ENCODE results near the gene RPS27. TPM values are rescaled to one million over a fixed set of nuclear protein-coding genes. Genes with fewer than 3 reads are reported as not detected.

RPS27 gene
- total and polyA plus RNA-seq, 2 donors: 3,498 to 10,997 TPM

GRCh38 chr1:153954826-153955225 lies 35.7 kb upstream of the RPS27 start:
- Histone ChIP-seq H3K4me3 (ENCODE audit: low read depth, low read length) (no peak overlapping the region), H3K27ac (ENCODE audit: low read depth) (no peak overlapping the region), H3K4me1 (ENCODE audit: insufficient read depth) (peaks cover 5% of the 10 kb centered on the region), H3K36me3 (ENCODE audit: insufficient read depth) (no peaks in the 10 kb centered on the region)
- DNase-seq (ENCODE audit: extremely low spot score): no peak
- WGBS: 93% methylated on average over 10 of the region's 10 CpGs

GRCh38 chr1:153956997-153957715 lies 33.4 kb upstream of the RPS27 start:
- Histone ChIP-seq H3K4me3 (ENCODE audit: low read depth, low read length) (peak overlapping the region; percentile 75), H3K36me3 (ENCODE audit: insufficient read depth) (no peaks in the 10 kb centered on the region), H3K27ac (ENCODE audit: low read depth) (no peak overlapping the region), H3K4me1 (ENCODE audit: insufficient read depth) (peaks cover 5% of the 10 kb centered on the region)
- no peak for DNase-seq (ENCODE audit: extremely low spot score)
- 30% methylated on average over 6 of the region's 6 CpGs for WGBS

GRCh38 chr1:153957744-153958110 lies 32.8 kb upstream of the RPS27 start:
- WGBS: 0% methylated on average over 13 of the region's 13 CpGs
- H3K4me1 ChIP-seq (ENCODE audit: insufficient read depth): peaks cover 5% of the 10 kb centered on the region
- no peak for DNase-seq (ENCODE audit: extremely low spot score)
- peak overlapping the region; percentile 87 for H3K27ac ChIP-seq (ENCODE audit: low read depth)
- H3K4me3 ChIP-seq (ENCODE audit: low read depth, low read length): peak overlapping the region; percentile 75
- no peaks in the 10 kb centered on the region for H3K36me3 ChIP-seq (ENCODE audit: insufficient read depth)

- DNase-seq (ENCODE audit: extremely low spot score): peak; percentile 98
- Histone ChIP-seq H3K27ac (ENCODE audit: low read depth) (peak within 1 kb of the TSS; percentile 87), H3K4me1 (ENCODE audit: insufficient read depth) (peaks cover 5% of the 10 kb centered on the region), H3K4me3 (ENCODE audit: low read depth, low read length) (peak within 1 kb of the TSS; percentile 75), H3K36me3 (ENCODE audit: insufficient read depth) (no peaks in the 10 kb centered on the region)
- under 1% methylated on average over 75 of the region's 75 CpGs for WGBS
Observed at GRCh38 chr1:153958111-153958960, 32.2 kb upstream of the RPS27 start, which contains the start of gene CRTC2. TSS of gene CRTC2 (minus strand) at chr1:153958612. CDS start at chr1:153958497, 115 bp downstream.

- 10% methylated on average over 4 of the region's 4 CpGs for WGBS
- H3K27ac ChIP-seq (ENCODE audit: low read depth): no peak overlapping the region
- H3K4me3 ChIP-seq (ENCODE audit: low read depth, low read length): no peak overlapping the region
- H3K4me1 ChIP-seq (ENCODE audit: insufficient read depth): peaks cover 5% of the 10 kb centered on the region
- no peak for DNase-seq (ENCODE audit: extremely low spot score)
- no peaks in the 10 kb centered on the region for H3K36me3 ChIP-seq (ENCODE audit: insufficient read depth)
Observed at GRCh38 chr1:153958961-153959260, 31.7 kb upstream of the RPS27 start.

GRCh38 chr1:153959454-153959853 lies 31.1 kb upstream of the RPS27 start:
- H3K4me3 ChIP-seq (ENCODE audit: low read depth, low read length): no peak overlapping the region
- no peak for DNase-seq (ENCODE audit: extremely low spot score)

GRCh38 chr1:153960206-153960605 lies 30.4 kb upstream of the RPS27 start:
- H3K4me3 ChIP-seq (ENCODE audit: low read depth, low read length): no peak overlapping the region
- H3K4me1 ChIP-seq (ENCODE audit: insufficient read depth): peaks cover 5% of the 10 kb centered on the region
- H3K36me3 ChIP-seq (ENCODE audit: insufficient read depth): no peaks in the 10 kb centered on the region
- H3K27ac ChIP-seq (ENCODE audit: low read depth): no peak overlapping the region
- 95% methylated on average over 11 of the region's 11 CpGs for WGBS
- no peak for DNase-seq (ENCODE audit: extremely low spot score)

More at GRCh38 chr1:153959454-153959853, 31.1 kb upstream of the RPS27 start:
- Histone ChIP-seq H3K36me3 (ENCODE audit: insufficient read depth) (no peaks in the 10 kb centered on the region), H3K4me1 (ENCODE audit: insufficient read depth) (peaks cover 5% of the 10 kb centered on the region), H3K27ac (ENCODE audit: low read depth) (no peak overlapping the region)
- 53% methylated on average over 3 of the region's 3 CpGs for WGBS

- Histone ChIP-seq H3K4me3 (ENCODE audit: low read depth, low read length) (no peak overlapping the region), H3K36me3 (ENCODE audit: insufficient read depth) (no peaks in the 10 kb centered on the region), H3K27ac (ENCODE audit: low read depth) (no peak overlapping the region), H3K4me1 (ENCODE audit: insufficient read depth) (peaks cover 3% of the 10 kb centered on the region)
- 70% methylated on average over 4 of the region's 4 CpGs for WGBS
- DNase-seq (ENCODE audit: extremely low spot score): no peak
Observed at GRCh38 chr1:153961421-153961820, 29.1 kb upstream of the RPS27 start.

- Histone ChIP-seq H3K36me3 (ENCODE audit: insufficient read depth) (no peaks in the 10 kb centered on the region), H3K4me3 (ENCODE audit: low read depth, low read length) (peak overlapping the region; percentile 64), H3K27ac (ENCODE audit: low read depth) (peak overlapping the region; percentile 90), H3K4me1 (ENCODE audit: insufficient read depth) (no peaks in the 10 kb centered on the region)
- no peak for DNase-seq (ENCODE audit: extremely low spot score)
- WGBS: 35% methylated on average over 16 of the region's 16 CpGs
Observed at GRCh38 chr1:153962088-153963029, 28.2 kb upstream of the RPS27 start.

- peak; percentile 98 for DNase-seq (ENCODE audit: extremely low spot score)
- H3K36me3 ChIP-seq (ENCODE audit: insufficient read depth): no peaks in the 10 kb centered on the region
- H3K4me1 ChIP-seq (ENCODE audit: insufficient read depth): no peaks in the 10 kb centered on the region
- H3K27ac ChIP-seq (ENCODE audit: low read depth): peak within 1 kb of the TSS; percentile 90
- H3K4me3 ChIP-seq (ENCODE audit: low read depth, low read length): peak within 1 kb of the TSS; percentile 64
- under 1% methylated on average over 54 of the region's 54 CpGs for WGBS
Observed at GRCh38 chr1:153963030-153963849, 27.3 kb upstream of the RPS27 start, which contains the start of gene SLC39A1. TSS of gene SLC39A1 (minus strand) at chr1:153963537. CDS start at chr1:153962715, 822 bp downstream.

- Histone ChIP-seq H3K4me1 (ENCODE audit: insufficient read depth) (no peaks in the 10 kb centered on the region), H3K36me3 (ENCODE audit: insufficient read depth) (no peaks in the 10 kb centered on the region)
- WGBS: 1% methylated on average over 22 of the region's 22 CpGs
Observed at GRCh38 chr1:153963850-153964331, 26.7 kb upstream of the RPS27 start.

More at GRCh38 chr1:153963850-153964331, 26.7 kb upstream of the RPS27 start:
- peak overlapping the region; percentile 64 for H3K4me3 ChIP-seq (ENCODE audit: low read depth, low read length)
- DNase-seq (ENCODE audit: extremely low spot score): no peak
- peak overlapping the region; percentile 76 for H3K27ac ChIP-seq (ENCODE audit: low read depth)
